Upper lobe of left lung (tissue), 4 donors: ENCODE data around the gene TSC1.

Experiments
- CTCF ChIP-seq, 6 experiments: fragments of 450-650 bp in 4 of 6; fragments of 200-600 bp in 2 of 6; sonication (generic) in 2 of 6; IDR thresholded peaks; one replicate each; pipeline ENCODE4 v1.5.1; 2016 to 2019; ENCODE audit warnings: antibody characterized with exemption in 6 of 6
- POLR2A ChIP-seq, 4 donors: fragments of 450-650 bp; IDR thresholded peaks; one replicate each; pipeline ENCODE4 v1.5.1; 2016 to 2017; ENCODE audit warnings: antibody characterized with exemption in 4 of 4, mild to moderate bottlenecking in 2 of 4

- TF ChIP-seq CTCF (IDR thresholded peaks at IDR 0.05): no peak
- TF ChIP-seq POLR2A (IDR thresholded peaks at IDR 0.05): no peak
Observed at GRCh38 chr9:132898051-132898450, 46.4 kb downstream of the TSC1 start.
